Measurements from ENCODE around the gene GDA.
A peak's percentile ranks its signal among the peaks of the same experiment; 100 is the strongest.

The GDA gene

DNA sequence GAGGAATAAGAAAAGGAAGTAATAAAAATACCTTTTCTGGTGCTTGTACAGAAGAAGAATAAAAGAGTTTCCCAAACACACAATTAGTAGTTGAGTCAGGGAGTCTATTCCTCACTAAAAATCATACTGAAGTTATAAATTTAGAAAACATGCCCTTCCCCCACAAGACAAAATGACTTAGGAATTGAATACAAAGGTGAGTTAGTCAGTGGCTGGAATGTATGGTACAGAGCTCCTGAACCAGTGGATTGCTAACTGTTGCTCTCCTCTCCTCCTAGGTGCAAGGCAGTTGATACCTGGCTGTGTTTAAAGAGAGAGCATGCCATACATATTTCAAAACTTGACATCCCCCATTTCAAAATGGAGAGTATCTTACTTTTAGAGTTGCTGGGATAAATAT is 1.9 kb downstream of the GDA start:
- no peak for DNase-seq

DNA sequence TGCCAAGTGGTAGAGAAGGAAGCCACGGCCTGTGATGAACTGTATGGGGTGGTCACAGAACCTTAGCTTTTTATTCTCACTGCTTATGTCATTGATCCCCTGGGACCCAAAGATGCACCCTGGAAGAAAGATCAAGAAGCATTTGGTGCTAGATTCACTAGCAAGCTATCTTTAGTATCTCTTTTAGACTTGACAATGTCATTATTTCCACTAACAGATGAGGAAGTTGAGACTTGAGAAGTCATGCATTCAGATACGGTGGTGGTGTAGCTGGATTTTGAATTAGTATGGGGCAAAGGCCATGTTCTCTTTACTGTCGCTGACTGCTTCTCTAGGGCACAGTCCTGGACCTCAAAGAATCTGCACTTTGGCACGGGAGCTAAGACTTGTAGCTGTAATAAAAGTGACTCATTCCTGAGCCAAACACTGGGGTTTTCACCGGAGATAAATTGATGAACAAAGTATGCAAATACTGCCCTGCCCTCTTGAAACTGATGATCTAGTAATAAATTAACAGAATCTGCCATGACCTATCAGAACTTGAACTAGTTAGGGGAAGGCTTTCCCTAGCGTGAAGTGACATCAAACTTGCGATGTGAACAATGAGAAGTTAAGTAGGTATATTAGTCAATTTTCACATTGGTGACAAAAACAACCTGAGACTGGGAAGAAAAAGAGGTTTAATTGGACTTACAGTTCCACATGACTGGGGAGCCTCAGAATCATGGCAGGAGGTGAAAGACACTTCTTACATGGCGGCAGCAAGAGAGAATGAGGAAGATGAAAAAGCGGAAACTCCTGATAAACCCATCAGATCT is 5.4 kb downstream of the GDA start:
- DNase-seq: no peak

- no peak for DNase-seq
Observed at GRCh38 chr9:72155301-72155700, 6.1 kb downstream of the GDA start.

GRCh38 chr9:72156586-72156985 is 7.3 kb downstream of the GDA start:
- DNase-seq: no peak

GRCh38 chr9:72158680-72159079 is 9.4 kb downstream of the GDA start:
- no peak for DNase-seq

DNA sequence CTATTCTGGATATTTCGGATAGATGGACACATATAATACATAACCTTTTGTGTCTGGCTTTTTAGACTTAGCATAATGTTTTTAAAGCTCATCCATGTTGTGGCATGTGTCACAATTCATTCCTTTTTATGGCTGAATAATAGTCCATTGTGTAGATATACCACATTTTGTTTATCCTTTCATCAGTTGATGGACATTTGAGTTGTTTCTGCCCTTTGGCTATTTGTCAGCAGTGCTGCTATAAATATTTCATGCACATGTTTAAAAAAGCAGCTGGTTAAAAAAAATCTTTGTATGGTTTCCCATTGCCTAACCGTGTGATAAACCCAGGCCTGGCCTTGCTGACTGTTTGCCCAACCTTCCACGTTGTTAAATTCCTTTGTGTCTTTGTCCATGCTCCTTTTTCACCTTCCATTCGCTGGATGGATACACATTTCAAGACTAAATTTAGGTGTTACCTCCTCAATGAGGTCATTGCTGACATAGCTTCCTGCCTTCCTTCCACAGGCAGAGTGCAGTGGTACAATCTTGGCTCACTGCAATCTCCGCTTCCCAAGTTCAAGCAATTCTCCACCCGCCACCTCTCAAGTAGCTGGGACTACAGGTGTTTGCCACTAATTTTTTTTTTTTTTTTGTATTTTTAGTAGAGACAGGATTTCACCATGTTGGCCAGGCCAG is 11.3 kb downstream of the GDA start:
- no peak for DNase-seq

- no peak for DNase-seq
Observed at GRCh38 chr9:72165326-72165725, 16.1 kb downstream of the GDA start.

- no peak for DNase-seq
Observed at GRCh38 chr9:72165821-72166547, 16.7 kb downstream of the GDA start.

GRCh38 chr9:72168075-72168474 is 18.8 kb downstream of the GDA start:
- no peak for DNase-seq

- DNase-seq: no peak
Observed at GRCh38 chr9:72169178-72169577, 19.9 kb downstream of the GDA start.

DNA sequence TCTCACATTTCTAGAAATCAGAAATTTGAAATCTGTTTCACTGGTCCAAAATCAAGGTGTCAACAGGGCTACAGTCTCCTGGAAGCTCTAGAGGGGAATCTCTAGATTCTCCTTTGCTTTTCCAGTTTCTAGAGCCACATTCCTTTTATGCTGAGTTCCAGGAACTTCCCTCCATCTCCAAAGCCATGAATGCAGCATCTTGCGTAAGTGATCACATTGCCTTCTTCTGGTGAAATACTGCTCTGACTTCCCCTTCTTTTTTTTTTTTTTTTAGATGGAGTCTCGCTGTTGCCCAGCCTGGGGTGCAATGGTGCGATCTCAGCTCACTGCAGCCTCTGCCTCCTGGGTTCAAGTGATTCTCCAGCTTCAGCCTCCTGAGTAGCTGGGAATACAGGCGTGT is 23.8 kb downstream of the GDA start:
- DNase-seq: no peak

GRCh38 chr9:72185561-72185960 is 36.3 kb downstream of the GDA start:
- DNase-seq: peak; percentile 15

GRCh38 chr9:72187121-72187695 is 38.0 kb downstream of the GDA start:
- DNase-seq: no peak

DNA sequence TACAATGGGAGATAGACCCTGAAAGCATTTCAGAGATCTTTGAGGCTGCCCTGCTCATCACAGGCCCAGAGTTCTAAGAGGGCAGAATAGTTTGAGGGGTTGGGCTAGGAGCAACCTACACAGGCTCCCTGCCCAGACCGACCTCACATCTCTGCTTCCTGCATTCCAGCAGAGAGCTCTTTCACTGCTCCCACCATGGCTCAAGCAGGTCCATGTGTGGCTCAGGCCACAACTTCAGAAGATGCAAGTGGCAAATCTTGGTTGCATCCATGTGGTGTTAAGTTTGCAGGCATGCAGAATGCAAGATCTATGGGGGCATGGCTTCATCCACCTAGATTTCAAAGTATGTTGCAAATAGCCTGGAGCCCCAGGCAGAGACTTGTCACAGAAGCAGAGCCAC is 39.0 kb downstream of the GDA start:
- no peak for DNase-seq

DNA sequence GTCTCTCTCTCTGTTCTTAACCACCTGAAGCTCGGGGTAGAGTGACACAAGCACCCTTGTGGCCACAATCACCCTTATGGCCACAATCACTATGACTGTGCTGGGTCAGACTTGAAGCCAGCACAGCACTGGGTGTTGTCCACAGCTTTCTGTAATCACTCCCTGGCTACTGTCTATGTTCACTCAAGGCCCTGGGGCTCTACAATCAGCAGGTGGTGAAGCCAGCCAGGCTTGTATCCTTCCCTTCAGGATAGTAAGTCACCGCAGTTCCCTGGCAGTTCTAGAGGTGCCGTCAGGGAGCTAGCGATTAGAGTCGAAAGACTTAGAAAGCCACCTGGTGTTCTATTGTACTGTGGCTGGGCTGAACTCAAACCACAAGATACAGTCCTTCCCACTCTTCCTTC is 44.2 kb downstream of the GDA start:
- DNase-seq: no peak

GRCh38 chr9:72199238-72199637 is 50.0 kb downstream of the GDA start:
- DNase-seq: no peak

- DNase-seq: no peak
Observed at GRCh38 chr9:72200452-72200851, 51.2 kb downstream of the GDA start.

- no peak for DNase-seq
Observed at GRCh38 chr9:72202009-72202408, 52.8 kb downstream of the GDA start.

- peak; percentile 37 for DNase-seq
Observed at GRCh38 chr9:72203205-72203803, 54.1 kb downstream of the GDA start.

DNA sequence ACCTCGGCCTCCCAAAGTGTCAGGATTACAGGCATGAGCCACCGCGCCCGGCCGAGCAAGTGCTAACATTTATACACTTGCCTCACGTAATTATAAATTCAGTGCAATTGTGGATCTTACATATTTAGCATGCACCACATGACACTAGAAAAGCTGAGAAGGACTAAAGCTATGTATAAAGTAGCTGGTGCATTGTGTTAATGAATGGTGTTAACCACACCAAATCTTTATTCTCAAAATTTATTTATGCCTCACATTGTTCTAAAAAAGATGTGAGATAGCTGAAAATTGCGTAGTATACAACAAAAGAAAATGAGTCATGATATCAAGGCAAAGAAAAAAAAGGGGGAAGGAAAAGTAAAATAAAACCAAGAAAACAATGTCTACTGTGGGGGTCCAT is 54.8 kb downstream of the GDA start:
- DNase-seq: no peak

- no peak for DNase-seq
Observed at GRCh38 chr9:72205513-72205912, 56.3 kb downstream of the GDA start.

- no peak for DNase-seq
Observed at GRCh38 chr9:72207278-72207677, 58.0 kb downstream of the GDA start.

GRCh38 chr9:72210522-72210921 is 61.3 kb downstream of the GDA start:
- DNase-seq: no peak

Data from HCEC 1CT (cell line).